Heart left ventricle (tissue), 16 donors: ENCODE data around the gene ARHGDIB. TPM values are rescaled to one million over a fixed set of nuclear protein-coding genes. Genes with fewer than 3 reads are reported as not detected.

Source experiments
- ATAC-seq, 4 donors: fragments of 200-7000 bp; cut with Tn5 transposase; one replicate each; pipeline ENCODE4 v1.9.1; 2020 to 2022; ENCODE audit warnings: moderate library complexity in 4 of 4, mild to moderate bottlenecking in 3 of 4, moderate number of reproducible peaks in 1 of 4
- DNase-seq, 5 donors: peaks; one replicate each; pipeline ENCODE4 v3.0.0-alpha.2; 2020
- H3K27ac ChIP-seq, 12 donors: fragments of 200-600 bp; sonication (generic) in 4 of 12; one replicate each; pipeline versions ENCODE4 v1.5.0 to v1.8.0; 2016 to 2022; ENCODE audit warnings: mild to moderate bottlenecking in 2 of 12
- H3K27me3 ChIP-seq, 9 donors: fragments of 200-600 bp; sonication (generic) in 2 of 9; one replicate each; pipeline versions ENCODE4 v1.5.1 to v1.8.0; 2016 to 2022; ENCODE audit warnings: mild to moderate bottlenecking in 3 of 9
- H3K36me3 ChIP-seq, 9 donors: fragments of 200-600 bp; sonication (generic) in 2 of 9; one replicate each; pipeline versions ENCODE4 v1.5.0 to v1.8.0; 2018 to 2022; ENCODE audit warnings: mild to moderate bottlenecking in 2 of 9
- H3K4me1 ChIP-seq, 12 donors: fragments of 200-600 bp; sonication (generic) in 4 of 12; one replicate each; pipeline versions ENCODE4 v1.5.0 to v1.8.0; 2016 to 2022; ENCODE audit warnings: mild to moderate bottlenecking in 3 of 12
- H3K4me3 ChIP-seq, 12 donors: fragments of 200-600 bp; sonication (generic) in 4 of 12; one replicate each; pipeline versions ENCODE4 v1.5.0 to v1.8.0; 2017 to 2022; ENCODE audit warnings: mild to moderate bottlenecking in 9 of 12, moderate library complexity in 4 of 12
- H3K9me3 ChIP-seq, 12 donors: fragments of 200-600 bp; sonication (generic) in 4 of 12; one replicate each; pipeline versions ENCODE4 v1.5.0 to v1.8.0; 2016 to 2022; ENCODE audit warnings: mild to moderate bottlenecking in 1 of 12
- CTCF ChIP-seq, 12 donors: fragments of 200-600 bp; sonication (generic) in 4 of 12; IDR thresholded peaks; one replicate each; pipeline versions ENCODE4 v1.5.0 to v1.8.0; 2018 to 2022; ENCODE audit warnings: antibody characterized with exemption in 12 of 12, mild to moderate bottlenecking in 5 of 12
- POLR2A ChIP-seq, 2 donors: fragments of 450-650 bp; IDR thresholded peaks; one replicate each; pipeline ENCODE4 v1.6.1; 2017; ENCODE audit warnings: antibody characterized with exemption in 2 of 2, mild to moderate bottlenecking in 2 of 2, moderate library complexity in 2 of 2
- WGBS, 4 donors: extraction: QIAGEN DNeasy Blood & Tissue Kit in 2 of 4; methylation state at CpG; one replicate each; pipeline versions ENCODE4 v1.1.5 to v1.1.7; 2013 to 2018; 5-methylcytosine and 5-hydroxymethylcytosine counted together
- intact Hi-C, 10 donors: fragments of 100-400 bp; cut with DNase I; formaldehyde crosslinking; loops; one replicate each; pipeline versions ENCODE4 v1.11.1 to v1.14.2; 2022
- polyA plus RNA-seq, 2 donors: library from polyadenylated mRNA; stranded (reverse); fragments of 200-250 nt; gene quantifications; one replicate each; pipeline ENCODE4 v1.2.3, GENCODE V29; 2013
- total RNA-seq, 9 donors: library from RNA; depleted of rRNA in 2 of 9; stranded (reverse); fragments of >200 nt in 2 of 9; fragmentation: NEBNext Ultra II Directional in 3 of 9; extraction: Animal tissue kit (Norgen Biotek cat#: 25700) in 3 of 9; gene quantifications; one replicate each; pipeline versions ENCODE4 v1.1.0 to v1.2.4, GENCODE V29; 2016 to 2023
- donor health status: ischemic (EF 13 %, LVEDD 7.1; RV severe dilation, severe dysfunction).
- donor health status: healthy with polysubstance abuse.
- donor health status: DM: no; HTN: yes; CAD: no.
- donor health status: DM: no; HTN: no; CAD: no.
- donor health status: ischemic (EF 25% LVEDD 6.9; RV normal size, moderate dysfunction).
- donor health status: ischemic (EF 25% LVEDD 5.7; RV mildly dilated, moderate dysfunction).
- donor health status: healthy.
- donor health status: DM: yes; HTN: yes; CAD: no.
- donor health status: ischemic (EF 35%, LVEDD 5.7; RV mildly dilated, moderate dysfunction).
- donor health status: nonischemic (EF 11% LVEDD 7.7; RV severe dilation, severe dysfunction).
- donor health status: DM: yes; HTN: yes; CAD: no.
- donor health status: PGD.
- donor health status: ischemic (EF 29% LVEDD 5.4; RV normal size, mild dysfunction).
- donor health status: nonischemic (EF 23%, LVEDD 6.1; RV moderate dilation, normal function).

ARHGDIB gene
- total and polyA plus RNA-seq, 11 donors = 30.5 to 256 (median 65.8) TPM

- intact Hi-C loops = loop anchor here in 1 of 10 donors (5.0 kb wide), 1 partner anchor 34 kb away; no protein-coding TSS in a partner anchor
- Histone ChIP-seq H3K36me3 (peaks cover 0 to 48% (median 0%) of the 10 kb centered on the region in 9 donors), H3K27ac (peak overlapping the region in 4 of 12 donors; percentile 0 to 56 (median 21)), H3K9me3 (no peaks in the 10 kb centered on the region), H3K4me3 (no peak overlapping the region), H3K4me1 (peaks cover 0 to 8% (median 0%) of the 10 kb centered on the region in 12 donors), H3K27me3 (no peaks in the 10 kb centered on the region)
- DNase-seq (peak in 3 of 5 donors; percentile 33 to 61 (median 59)), ATAC-seq (peak in 3 of 4 donors; percentile 73 to 91 (median 75))
- 51 to 73% (median 63%) methylated on average over 4 of the region's 4 CpGs for WGBS, 4 donors
- TF ChIP-seq CTCF (IDR thresholded peaks at IDR 0.05) (no peak), POLR2A (IDR thresholded peaks at IDR 0.05) (no peak)
These were observed 48.0 kb downstream of the ARHGDIB start for GRCh38 chr12:14913381-14913781.

GRCh38 chr12:14911131-14911530 is 50.3 kb downstream of the ARHGDIB start:
- WGBS, 4 donors = 55 to 94% (median 77%) methylated on average over 2 of the region's 2 CpGs
- ATAC-seq = no peak
- Histone ChIP-seq H3K4me3 (no peak overlapping the region), H3K36me3 (peaks cover 0 to 28% (median 0%) of the 10 kb centered on the region in 9 donors), H3K27me3 (no peaks in the 10 kb centered on the region), H3K4me1 (peaks cover 0 to 11% (median 4%) of the 10 kb centered on the region in 12 donors), H3K27ac (no peak overlapping the region), H3K9me3 (no peaks in the 10 kb centered on the region)
- no peak for DNase-seq
- intact Hi-C loops = loop anchor here in 1 of 10 donors (5.0 kb wide), 1 partner anchor 36 kb away; no protein-coding TSS in a partner anchor
- no peak for TF ChIP-seq POLR2A (IDR thresholded peaks at IDR 0.05)
- TF ChIP-seq CTCF (IDR thresholded peaks at IDR 0.05) = no peak

GRCh38 chr12:14910090-14910915 is 51.1 kb downstream of the ARHGDIB start:
- Histone ChIP-seq H3K36me3 (peaks cover 0 to 21% (median 0%) of the 10 kb centered on the region in 9 donors), H3K4me3 (no peak overlapping the region), H3K27me3 (no peaks in the 10 kb centered on the region), H3K27ac (no peak overlapping the region), H3K4me1 (peaks cover 0 to 19% (median 10%) of the 10 kb centered on the region in 12 donors), H3K9me3 (no peaks in the 10 kb centered on the region)
- 85 to 92% (median 89%) methylated on average over 5 of the region's 5 CpGs for WGBS, 4 donors
- TF ChIP-seq CTCF (IDR thresholded peaks at IDR 0.05) (no peak), POLR2A (IDR thresholded peaks at IDR 0.05) (no peak)
- intact Hi-C loops = loop anchor here in 1 of 10 donors (5.0 kb wide), 1 partner anchor 37 kb away; no protein-coding TSS in a partner anchor
- ATAC-seq = no peak
- no peak for DNase-seq

- WGBS, 4 donors = 93 to 100% (median 97%) methylated on average over 1 of the region's 1 CpG
- Histone ChIP-seq H3K4me1 (peaks cover 0 to 36% (median 23%) of the 10 kb centered on the region in 12 donors), H3K4me3 (no peak overlapping the region), H3K27ac (no peak overlapping the region), H3K36me3 (no peaks in the 10 kb centered on the region), H3K27me3 (no peaks in the 10 kb centered on the region), H3K9me3 (no peaks in the 10 kb centered on the region)
- no peak for TF ChIP-seq POLR2A (IDR thresholded peaks at IDR 0.05)
- TF ChIP-seq CTCF (IDR thresholded peaks at IDR 0.05) = no peak
- no peak for ATAC-seq
- intact Hi-C loops = loop anchor here in 2 of 10 donors (5.0 kb wide), 2 partner anchors 34 to 54 kb away; partner anchors contain the start of gene ARHGDIB (in 1 of the 2)
- DNase-seq = no peak
These were observed 53.4 kb downstream of the ARHGDIB start for GRCh38 chr12:14907953-14908352.
